GM23338 (cell line): ENCODE results near the gene BTBD16. TPM values are rescaled to one million over a fixed set of nuclear protein-coding genes. Genes with fewer than 3 reads are reported as not detected.

Source experiments
- ATAC-seq: fragments of 200-7000 bp; cut with Tn5 transposase; 3 replicates; pipeline ENCODE4 v1.9.1; 2020
- DNase-seq: peaks from one replicate; pipeline ENCODE4 v3.0.0-alpha.2; 2015; ENCODE audit warnings: low spot score
- H2AFZ ChIP-seq: fragments of 200-600 bp; sonication (generic); 2 replicates; pipeline ENCODE4 v1.8.0; 2016; ENCODE audit warnings: antibody characterized with exemption, mild to moderate bottlenecking, moderate library complexity
- H3F3A ChIP-seq: fragments of 200-600 bp; sonication (generic); replicated peaks from 2 replicates; pipeline ENCODE4 v1.8.0; 2017; ENCODE audit warnings: antibody characterized with exemption, mixed run types, low read depth
- H3K27ac ChIP-seq: fragments of 200-600 bp; sonication (generic); 2 replicates; pipeline ENCODE4 v1.6.1; 2016; ENCODE audit warnings: low read depth
- H3K27me3 ChIP-seq: fragments of 200-600 bp; sonication (generic); 2 replicates; pipeline ENCODE4 v1.8.0; 2016; ENCODE audit warnings: mild to moderate bottlenecking, mixed run types, moderate library complexity; ENCODE audit not compliant: insufficient read depth
- H3K36me3 ChIP-seq: fragments of 200-600 bp; sonication (generic); 2 replicates; pipeline ENCODE4 v1.8.0; 2016; ENCODE audit warnings: mild to moderate bottlenecking; ENCODE audit not compliant: insufficient read depth
- H3K4me1 ChIP-seq: fragments of 200-600 bp; sonication (generic); 2 replicates; pipeline ENCODE4 v1.8.0; 2016; ENCODE audit warnings: mild to moderate bottlenecking, moderate library complexity; ENCODE audit not compliant: insufficient read depth
- H3K4me2 ChIP-seq: fragments of 200-600 bp; sonication (generic); 2 replicates; pipeline ENCODE4 v1.7.1; 2017; ENCODE audit warnings: mixed run types
- H3K4me3 ChIP-seq: fragments of 200-600 bp; sonication (generic); 2 replicates; pipeline ENCODE4 v1.6.1; 2016; ENCODE audit warnings: mixed run types
- H3K79me2 ChIP-seq: fragments of 200-600 bp; sonication (generic); replicated peaks from 2 replicates; pipeline ENCODE4 v1.8.0; 2017; ENCODE audit warnings: mild to moderate bottlenecking; ENCODE audit not compliant: insufficient read depth
- H3K9me2 ChIP-seq: fragments of 200-600 bp; sonication (generic); 2 replicates; pipeline ENCODE4 v1.8.0; 2017; ENCODE audit not compliant: insufficient read depth
- H4K20me1 ChIP-seq: fragments of 200-600 bp; sonication (generic); replicated peaks from 2 replicates; pipeline ENCODE4 v1.8.0; 2017; ENCODE audit warnings: mild to moderate bottlenecking; ENCODE audit not compliant: insufficient read depth
- H3K27ac Mint-ChIP-seq: 2 replicates; pipeline ENCODE4 v1.8.0; 2020; ENCODE audit warnings: inconsistent platforms, mild to moderate bottlenecking, moderate library complexity, mixed read lengths
- H3K27me3 Mint-ChIP-seq: 3 replicates; pipeline ENCODE4 v1.8.0; 2022; ENCODE audit warnings: low read depth, mild to moderate bottlenecking, moderate library complexity, mixed read lengths, inconsistent platforms; ENCODE audit not compliant: insufficient read depth, poor library complexity
- H3K36me3 Mint-ChIP-seq: 3 replicates; pipeline ENCODE4 v1.8.0; 2021; ENCODE audit warnings: low read depth, mild to moderate bottlenecking, inconsistent platforms, moderate library complexity, mixed read lengths
- H3K4me1 Mint-ChIP-seq: 3 replicates; pipeline ENCODE4 v1.8.0; 2020; ENCODE audit warnings: mild to moderate bottlenecking, inconsistent platforms, mixed read lengths
- H3K4me3 Mint-ChIP-seq: 3 replicates; pipeline ENCODE4 v1.8.0; 2021; ENCODE audit warnings: moderate library complexity, mild to moderate bottlenecking, inconsistent platforms, mixed read lengths
- H3K9me3 Mint-ChIP-seq: 3 replicates; pipeline ENCODE4 v1.8.0; 2020; ENCODE audit warnings: moderate library complexity, mild to moderate bottlenecking, inconsistent platforms, mixed read lengths
- ETS1 ChIP-seq: IDR thresholded peaks from 2 replicates; pipeline ENCODE4 v1.6.1; 2016; ENCODE audit warnings: antibody characterized with exemption
- EZH2 ChIP-seq: fragments of 200-600 bp; sonication (generic); IDR thresholded peaks from one replicate; pipeline ENCODE4 v1.8.0; 2017; ENCODE audit warnings: antibody characterized with exemption, mild to moderate bottlenecking, low read depth; ENCODE audit not compliant: unreplicated experiment
- EZH2phosphoT487 ChIP-seq: fragments of 200-600 bp; sonication (generic); IDR thresholded peaks from one replicate; pipeline ENCODE4 v1.8.1; 2018; ENCODE audit warnings: antibody characterized with exemption; ENCODE audit not compliant: unreplicated experiment
- NANOG ChIP-seq: IDR thresholded peaks from 2 replicates; pipeline ENCODE4 v1.6.1; 2016; ENCODE audit warnings: antibody characterized with exemption, borderline replicate concordance
- POLR2AphosphoS5 ChIP-seq: IDR thresholded peaks from 2 replicates; pipeline ENCODE4 v1.6.1; 2016; ENCODE audit warnings: antibody characterized with exemption, low read depth
- ZNF114 ChIP-seq: fragments of 250-450 bp; sonication (Bioruptor Pico); IDR thresholded peaks from 2 replicates; pipeline ENCODE4 v1.5.0; 2020; ENCODE audit warnings: mild to moderate bottlenecking, moderate library complexity
- ZNF331 ChIP-seq: fragments of 250-450 bp; sonication (Bioruptor Pico); IDR thresholded peaks from 2 replicates; pipeline ENCODE4 v1.5.0; 2020; ENCODE audit warnings: low read depth, mild to moderate bottlenecking, moderate library complexity
- long read RNA-seq: library from polyadenylated mRNA; unstranded; transcript quantifications from one replicate; pipeline ENCODE4 v2.0.0, GENCODE V29; 2020; ENCODE audit not compliant: unreplicated experiment
- polyA plus RNA-seq: library from polyadenylated mRNA; unstranded; fragments of >200 nt; fragmentation: Nextera tagmentation; extraction: Ambion mirVana; gene quantifications from 2 replicates; pipeline ENCODE4 v1.2.1, GENCODE V29; 2016
- total RNA-seq: library from RNA; depleted of rRNA; stranded (reverse); fragments of >200 nt; shearing (Covaris generic); gene quantifications from 2 replicates; pipeline ENCODE4 v1.2.3, GENCODE V29; 2014; rRNA removed
- TF ChIP-seq, protein P1 (sequence below): IDR thresholded peaks from one replicate; pipeline ENCODE4 v1.6.1; 2018; ENCODE audit warnings: antibody characterized with exemption; ENCODE audit not compliant: unreplicated experiment
- TF ChIP-seq, protein P2 (sequence below), 2 experiments: fragments of 200-600 bp in 1 of 2; sonication (generic) in 1 of 2; conservative IDR thresholded peaks; 2 replicates each; pipeline versions ENCODE4 v1.5.1 to v1.6.1; 2016 to 2017; ENCODE audit warnings: antibody characterized with exemption in 2 of 2, low read depth in 2 of 2, mild to moderate bottlenecking in 2 of 2, moderate library complexity in 1 of 2

The BTBD16 gene
- not detected in 2 replicates for total RNA-seq
- not detected in 2 replicates for polyA plus RNA-seq
- long read RNA-seq, result 0 reads

- peaks cover 8% of the 10 kb centered on the region for H3K27me3 Mint-ChIP-seq
- no peaks in the 10 kb centered on the region for H3K36me3 Mint-ChIP-seq
- peaks cover 3% of the 10 kb centered on the region; the same call in 1 of the 3 replicates for H3K4me1 Mint-ChIP-seq
- no peaks in the 10 kb centered on the region for H3K27me3 ChIP-seq
- H3K27ac Mint-ChIP-seq, result peak within 1 kb of the TSS; percentile 67; the same call in 1 of the 2 replicates
- no peak for DNase-seq
- peaks cover 8% of the 10 kb centered on the region; the same call in 1 of the 2 replicates for H3K9me2 ChIP-seq
- no peak within 1 kb of the TSS for H3K4me3 ChIP-seq
- ATAC-seq, result no peak
- no peaks in the 10 kb centered on the region for H3F3A ChIP-seq
- TF ChIP-seq POLR2AphosphoS5, result no peak
- H3K27ac ChIP-seq, result no peak within 1 kb of the TSS
- H2AFZ ChIP-seq, result no peak within 1 kb of the TSS
- no peak within 1 kb of the TSS for H3K4me2 ChIP-seq
- no peak within 1 kb of the TSS for H3K4me3 Mint-ChIP-seq
- no peaks in the 10 kb centered on the region for H3K36me3 ChIP-seq
- no peaks in the 10 kb centered on the region for H4K20me1 ChIP-seq
- no peaks in the 10 kb centered on the region for H3K4me1 ChIP-seq
- H3K9me3 Mint-ChIP-seq, result no peaks in the 10 kb centered on the region
- H3K79me2 ChIP-seq, result no peaks in the 10 kb centered on the region
These were observed at the start of gene BTBD16 for GRCh38 chr10:122271076-122271475. Gene BTBD16, plus strand, starts transcription at chr10:122271296. Its CDS starts 3,786 bp downstream, at chr10:122275082.

DNA sequence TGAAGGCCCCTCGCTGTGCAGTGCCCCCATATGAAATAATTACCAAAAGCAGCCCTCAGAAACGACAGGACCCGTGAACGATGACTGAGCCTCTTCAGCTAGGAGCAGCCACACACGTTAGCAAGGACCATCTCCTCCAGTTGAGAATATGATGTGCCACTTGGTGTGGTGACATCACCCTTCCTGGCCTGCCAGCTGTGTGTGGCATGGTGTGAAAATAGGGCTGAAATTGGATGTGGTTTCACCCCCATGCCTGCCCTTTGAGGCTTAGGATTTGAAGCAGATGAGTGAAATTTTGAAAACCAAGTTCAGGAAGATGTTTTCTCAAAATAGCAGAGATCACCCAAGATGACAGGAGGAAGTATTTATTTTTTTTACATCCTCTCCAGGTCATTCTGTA is 49.1 kb upstream of the BTBD16 start:
- no peaks in the 10 kb centered on the region for H3K27me3 ChIP-seq
- H2AFZ ChIP-seq, result no peak overlapping the region
- no peaks in the 10 kb centered on the region for H3K4me1 Mint-ChIP-seq
- H3K4me1 ChIP-seq, result no peaks in the 10 kb centered on the region
- 0 out of 2 replicates have a peak, but pooled peaks cover 5% of the 10 kb centered on the region for H4K20me1 ChIP-seq
- H3K4me3 ChIP-seq, result no peak overlapping the region
- peaks cover 51% of the 10 kb centered on the region for H3K36me3 Mint-ChIP-seq
- ATAC-seq (no peak), DNase-seq (no peak)
- no peaks in the 10 kb centered on the region for H3K79me2 ChIP-seq
- no peak overlapping the region for H3K4me3 Mint-ChIP-seq
- H3K27me3 Mint-ChIP-seq, result no peaks in the 10 kb centered on the region
- no peaks in the 10 kb centered on the region for H3F3A ChIP-seq
- H3K36me3 ChIP-seq, result peaks cover 43% of the 10 kb centered on the region
- H3K9me3 Mint-ChIP-seq, result no peaks in the 10 kb centered on the region
- no peak overlapping the region for H3K27ac ChIP-seq
- no peak overlapping the region for H3K27ac Mint-ChIP-seq
- H3K4me2 ChIP-seq, result no peak overlapping the region
- H3K9me2 ChIP-seq, result no peaks in the 10 kb centered on the region
- TF ChIP-seq EZH2phosphoT487, result no peak
- TF ChIP-seq, protein P1, sequence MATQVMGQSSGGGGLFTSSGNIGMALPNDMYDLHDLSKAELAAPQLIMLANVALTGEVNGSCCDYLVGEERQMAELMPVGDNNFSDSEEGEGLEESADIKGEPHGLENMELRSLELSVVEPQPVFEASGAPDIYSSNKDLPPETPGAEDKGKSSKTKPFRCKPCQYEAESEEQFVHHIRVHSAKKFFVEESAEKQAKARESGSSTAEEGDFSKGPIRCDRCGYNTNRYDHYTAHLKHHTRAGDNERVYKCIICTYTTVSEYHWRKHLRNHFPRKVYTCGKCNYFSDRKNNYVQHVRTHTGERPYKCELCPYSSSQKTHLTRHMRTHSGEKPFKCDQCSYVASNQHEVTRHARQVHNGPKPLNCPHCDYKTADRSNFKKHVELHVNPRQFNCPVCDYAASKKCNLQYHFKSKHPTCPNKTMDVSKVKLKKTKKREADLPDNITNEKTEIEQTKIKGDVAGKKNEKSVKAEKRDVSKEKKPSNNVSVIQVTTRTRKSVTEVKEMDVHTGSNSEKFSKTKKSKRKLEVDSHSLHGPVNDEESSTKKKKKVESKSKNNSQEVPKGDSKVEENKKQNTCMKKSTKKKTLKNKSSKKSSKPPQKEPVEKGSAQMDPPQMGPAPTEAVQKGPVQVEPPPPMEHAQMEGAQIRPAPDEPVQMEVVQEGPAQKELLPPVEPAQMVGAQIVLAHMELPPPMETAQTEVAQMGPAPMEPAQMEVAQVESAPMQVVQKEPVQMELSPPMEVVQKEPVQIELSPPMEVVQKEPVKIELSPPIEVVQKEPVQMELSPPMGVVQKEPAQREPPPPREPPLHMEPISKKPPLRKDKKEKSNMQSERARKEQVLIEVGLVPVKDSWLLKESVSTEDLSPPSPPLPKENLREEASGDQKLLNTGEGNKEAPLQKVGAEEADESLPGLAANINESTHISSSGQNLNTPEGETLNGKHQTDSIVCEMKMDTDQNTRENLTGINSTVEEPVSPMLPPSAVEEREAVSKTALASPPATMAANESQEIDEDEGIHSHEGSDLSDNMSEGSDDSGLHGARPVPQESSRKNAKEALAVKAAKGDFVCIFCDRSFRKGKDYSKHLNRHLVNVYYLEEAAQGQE, result no peak
- TF ChIP-seq ZNF331 (CRISPR knock-in tag), result no peak
- no peak for TF ChIP-seq NANOG
- no peak for TF ChIP-seq ZNF114
- no peak for TF ChIP-seq EZH2
- TF ChIP-seq, protein P2, sequence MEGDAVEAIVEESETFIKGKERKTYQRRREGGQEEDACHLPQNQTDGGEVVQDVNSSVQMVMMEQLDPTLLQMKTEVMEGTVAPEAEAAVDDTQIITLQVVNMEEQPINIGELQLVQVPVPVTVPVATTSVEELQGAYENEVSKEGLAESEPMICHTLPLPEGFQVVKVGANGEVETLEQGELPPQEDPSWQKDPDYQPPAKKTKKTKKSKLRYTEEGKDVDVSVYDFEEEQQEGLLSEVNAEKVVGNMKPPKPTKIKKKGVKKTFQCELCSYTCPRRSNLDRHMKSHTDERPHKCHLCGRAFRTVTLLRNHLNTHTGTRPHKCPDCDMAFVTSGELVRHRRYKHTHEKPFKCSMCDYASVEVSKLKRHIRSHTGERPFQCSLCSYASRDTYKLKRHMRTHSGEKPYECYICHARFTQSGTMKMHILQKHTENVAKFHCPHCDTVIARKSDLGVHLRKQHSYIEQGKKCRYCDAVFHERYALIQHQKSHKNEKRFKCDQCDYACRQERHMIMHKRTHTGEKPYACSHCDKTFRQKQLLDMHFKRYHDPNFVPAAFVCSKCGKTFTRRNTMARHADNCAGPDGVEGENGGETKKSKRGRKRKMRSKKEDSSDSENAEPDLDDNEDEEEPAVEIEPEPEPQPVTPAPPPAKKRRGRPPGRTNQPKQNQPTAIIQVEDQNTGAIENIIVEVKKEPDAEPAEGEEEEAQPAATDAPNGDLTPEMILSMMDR (conservative IDR thresholded peaks at IDR 0.05; ENCODE audit: low read depth in 2 of 2), result no peak
- no peak for TF ChIP-seq POLR2AphosphoS5
- TF ChIP-seq ETS1, result no peak
